Epidermal melanocyte (primary cell): ENCODE data around the gene ANKRD53.

Experiments used
- DNase-seq: peaks from one replicate; pipeline ENCODE4 v3.0.0; 2011; ENCODE audit warnings: low spot score; ENCODE audit not compliant: insufficient read length

Gene ANKRD53

GRCh38 chr2:70978341-70979179, at the start of gene ANKRD53:
TSS of gene ANKRD53 (plus strand) at chr2:70978630. CDS start at chr2:70978646, 16 bp downstream.
- no peak for DNase-seq

- DNase-seq, result no peak
Measured at GRCh38 chr2:70930371-70931329, 47.8 kb upstream of the ANKRD53 start.

- DNase-seq, result no peak
Measured at GRCh38 chr2:70931376-70932000, 46.9 kb upstream of the ANKRD53 start.

GRCh38 chr2:70932631-70933230, 45.7 kb upstream of the ANKRD53 start:
- DNase-seq, result no peak

GRCh38 chr2:70934981-70935380, 43.4 kb upstream of the ANKRD53 start:
- DNase-seq, result no peak

GRCh38 chr2:70935468-70936164, 42.8 kb upstream of the ANKRD53 start, which contains the start of gene ATP6V1B1:
TSS of gene ATP6V1B1 (plus strand) at chr2:70935900. CDS start at chr2:70935955, 55 bp downstream.
- DNase-seq, result no peak

GRCh38 chr2:70936165-70936978, 42.1 kb upstream of the ANKRD53 start:
- no peak for DNase-seq

GRCh38 chr2:70936979-70937811, 41.2 kb upstream of the ANKRD53 start:
- no peak for DNase-seq

- DNase-seq, result no peak
Measured at GRCh38 chr2:70937866-70938585, 40.4 kb upstream of the ANKRD53 start.

- no peak for DNase-seq
Measured at GRCh38 chr2:70938586-70938950, 39.9 kb upstream of the ANKRD53 start.

- DNase-seq, result no peak
Measured at GRCh38 chr2:70939001-70939838, 39.2 kb upstream of the ANKRD53 start.

- DNase-seq, result no peak
Measured at GRCh38 chr2:70939839-70940580, 38.4 kb upstream of the ANKRD53 start.

- no peak for DNase-seq
Measured at GRCh38 chr2:70941186-70941585, 37.2 kb upstream of the ANKRD53 start.

- no peak for DNase-seq
Measured at GRCh38 chr2:70941701-70942100, 36.7 kb upstream of the ANKRD53 start.

GRCh38 chr2:70942396-70943204, 35.8 kb upstream of the ANKRD53 start:
- no peak for DNase-seq
